ENCODE results near the gene HSPA1A.
A peak's percentile ranks its signal among the peaks of the same experiment; 100 is the strongest.
"Not testable (repeated sequence)": the region's sequence is repeated elsewhere in the genome, so short reads cannot be mapped to it uniquely, and the experiment has no call there.

The HSPA1A gene

GRCh38 chr6:31817133-31817928, 2.0 kb downstream of the HSPA1A start:
- H3K4me2 ChIP-seq (ENCODE audit: low read length); H3K36me3 ChIP-seq (ENCODE audit: insufficient read depth, low read length); H3K79me2 ChIP-seq (ENCODE audit: insufficient read depth, low read length); H3K9me3 ChIP-seq (ENCODE audit: low read length); H3F3A ChIP-seq (ENCODE audit: insufficient read depth, low read length); H3K27ac ChIP-seq (ENCODE audit: low read depth, low read length, poor library complexity, severe bottlenecking); H3K9ac ChIP-seq (ENCODE audit: low read length); H3K9me2 ChIP-seq (ENCODE audit: low read depth, low read length); H4K20me1 ChIP-seq (ENCODE audit: insufficient read depth, low read length); H3K27me3 ChIP-seq (ENCODE audit: insufficient read depth, low read length): not testable (repeated sequence)
- peak; percentile 21; the same call in 1 of the 2 replicates for TF ChIP-seq CTCF (IDR thresholded peaks at IDR 0.05; ENCODE audit: low read length)
- Histone ChIP-seq H2AFZ (ENCODE audit: low read length) (peak overlapping the region; percentile 39; the same call in 1 of the 2 replicates), H3K4me1 (ENCODE audit: insufficient read depth, low read length, severe bottlenecking) (peaks cover 16% of the 10 kb centered on the region), H3K4me3 (ENCODE audit: low read depth, low read length, poor library complexity, severe bottlenecking) (peak overlapping the region; percentile 52)

- H3K4me3 ChIP-seq (ENCODE audit: low read depth, low read length, poor library complexity, severe bottlenecking); H3K9me2 ChIP-seq (ENCODE audit: low read depth, low read length); H3K4me2 ChIP-seq (ENCODE audit: low read length); H3K36me3 ChIP-seq (ENCODE audit: insufficient read depth, low read length); H4K20me1 ChIP-seq (ENCODE audit: insufficient read depth, low read length); H3K9me3 ChIP-seq (ENCODE audit: low read length); H3F3A ChIP-seq (ENCODE audit: insufficient read depth, low read length); H3K79me2 ChIP-seq (ENCODE audit: insufficient read depth, low read length); H3K9ac ChIP-seq (ENCODE audit: low read length); H3K27me3 ChIP-seq (ENCODE audit: insufficient read depth, low read length); H3K27ac ChIP-seq (ENCODE audit: low read depth, low read length, poor library complexity, severe bottlenecking): not testable (repeated sequence)
- Histone ChIP-seq H2AFZ (ENCODE audit: low read length) (peak overlapping the region; percentile 39; the same call in 1 of the 2 replicates), H3K4me1 (ENCODE audit: insufficient read depth, low read length, severe bottlenecking) (peaks cover 22% of the 10 kb centered on the region)
Measured at GRCh38 chr6:31817929-31818511, 2.7 kb downstream of the HSPA1A start.

GRCh38 chr6:31819871-31820299, 4.5 kb downstream of the HSPA1A start:
- Histone ChIP-seq H2AFZ (ENCODE audit: low read length) (no peak overlapping the region), H4K20me1 (ENCODE audit: insufficient read depth, low read length) (no peaks in the 10 kb centered on the region), H3K36me3 (ENCODE audit: insufficient read depth, low read length) (no peaks in the 10 kb centered on the region), H3K27me3 (ENCODE audit: insufficient read depth, low read length) (no peaks in the 10 kb centered on the region; the same call in 1 of the 2 replicates), H3K4me2 (ENCODE audit: low read length) (no peak overlapping the region), H3K9me2 (ENCODE audit: low read depth, low read length) (no peaks in the 10 kb centered on the region), H3K9me3 (ENCODE audit: low read length) (no peaks in the 10 kb centered on the region), H3K4me1 (ENCODE audit: insufficient read depth, low read length, severe bottlenecking) (peaks cover 20% of the 10 kb centered on the region), H3K9ac (ENCODE audit: low read length) (no peak overlapping the region), H3F3A (ENCODE audit: insufficient read depth, low read length) (no peaks in the 10 kb centered on the region), H3K79me2 (ENCODE audit: insufficient read depth, low read length) (no peaks in the 10 kb centered on the region), H3K4me3 (ENCODE audit: low read depth, low read length, poor library complexity, severe bottlenecking) (no peak overlapping the region), H3K27ac (ENCODE audit: low read depth, low read length, poor library complexity, severe bottlenecking) (no peak overlapping the region)
- TF ChIP-seq EZH2 (IDR thresholded peaks at IDR 0.05; ENCODE audit: borderline replicate concordance, low read length): no peak
- no peak for TF ChIP-seq CTCF (IDR thresholded peaks at IDR 0.05; ENCODE audit: low read length)

- H2AFZ ChIP-seq (ENCODE audit: low read length); H3K79me2 ChIP-seq (ENCODE audit: insufficient read depth, low read length); H3K27me3 ChIP-seq (ENCODE audit: insufficient read depth, low read length); H3K9me3 ChIP-seq (ENCODE audit: low read length); H3K9me2 ChIP-seq (ENCODE audit: low read depth, low read length); H3K9ac ChIP-seq (ENCODE audit: low read length); H4K20me1 ChIP-seq (ENCODE audit: insufficient read depth, low read length); H3K4me3 ChIP-seq (ENCODE audit: low read depth, low read length, poor library complexity, severe bottlenecking); H3K4me2 ChIP-seq (ENCODE audit: low read length); H3K27ac ChIP-seq (ENCODE audit: low read depth, low read length, poor library complexity, severe bottlenecking); H3K36me3 ChIP-seq (ENCODE audit: insufficient read depth, low read length); H3F3A ChIP-seq (ENCODE audit: insufficient read depth, low read length): not testable (repeated sequence)
- peaks cover 23% of the 10 kb centered on the region for H3K4me1 ChIP-seq (ENCODE audit: insufficient read depth, low read length, severe bottlenecking)
Measured at GRCh38 chr6:31820399-31820798, 5.1 kb downstream of the HSPA1A start.

Data from OCI-LY1 (cell line).